ENCODE data around the gene TAX1BP3. TPM values are rescaled to one million over a fixed set of nuclear protein-coding genes. Genes with fewer than 3 reads are reported as not detected.

TAX1BP3 gene
- total and polyA plus RNA-seq, 8 donors: 52.7 to 267 (median 120) TPM

DNA sequence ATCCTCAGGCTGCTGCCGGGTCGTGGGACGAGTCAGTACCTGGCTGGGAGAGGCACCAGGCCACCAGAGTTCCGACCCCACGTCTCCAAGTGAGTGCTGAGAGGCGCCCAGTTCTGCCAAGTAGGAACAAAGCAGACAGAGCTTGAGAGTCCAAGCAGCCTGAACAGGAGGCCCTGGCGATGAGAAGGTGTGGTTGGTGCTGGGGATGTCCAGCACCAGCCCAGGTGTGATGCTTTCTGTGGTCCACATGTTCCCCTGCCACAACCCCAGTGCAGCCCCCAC lies 10.8 kb downstream of the TAX1BP3 start:
- Histone ChIP-seq H3K4me3 (no peak overlapping the region), H3K27me3 (no peaks in the 10 kb centered on the region), H3K4me1 (peaks cover 26 to 51% (median 30%) of the 10 kb centered on the region in 4 donors), H3K27ac (no peak overlapping the region), H3K9me3 (no peaks in the 10 kb centered on the region), H3K36me3 (peaks cover 5 to 55% (median 41%) of the 10 kb centered on the region in 4 donors)
- intact Hi-C loops (cut with DNase I; ENCODE audit: low total_unique reads): no loop called here
- WGBS, 5 donors: 73 to 94% (median 79%) methylated on average over 3 to 7 of the region's 7 CpGs
- DNase-seq: no peak
- no peak for TF ChIP-seq EP300 (IDR thresholded peaks at IDR 0.05)
- no peak for TF ChIP-seq POLR2A (IDR thresholded peaks at IDR 0.05)
- TF ChIP-seq POLR2AphosphoS5 (IDR thresholded peaks at IDR 0.05): no peak
- TF ChIP-seq, protein P1, sequence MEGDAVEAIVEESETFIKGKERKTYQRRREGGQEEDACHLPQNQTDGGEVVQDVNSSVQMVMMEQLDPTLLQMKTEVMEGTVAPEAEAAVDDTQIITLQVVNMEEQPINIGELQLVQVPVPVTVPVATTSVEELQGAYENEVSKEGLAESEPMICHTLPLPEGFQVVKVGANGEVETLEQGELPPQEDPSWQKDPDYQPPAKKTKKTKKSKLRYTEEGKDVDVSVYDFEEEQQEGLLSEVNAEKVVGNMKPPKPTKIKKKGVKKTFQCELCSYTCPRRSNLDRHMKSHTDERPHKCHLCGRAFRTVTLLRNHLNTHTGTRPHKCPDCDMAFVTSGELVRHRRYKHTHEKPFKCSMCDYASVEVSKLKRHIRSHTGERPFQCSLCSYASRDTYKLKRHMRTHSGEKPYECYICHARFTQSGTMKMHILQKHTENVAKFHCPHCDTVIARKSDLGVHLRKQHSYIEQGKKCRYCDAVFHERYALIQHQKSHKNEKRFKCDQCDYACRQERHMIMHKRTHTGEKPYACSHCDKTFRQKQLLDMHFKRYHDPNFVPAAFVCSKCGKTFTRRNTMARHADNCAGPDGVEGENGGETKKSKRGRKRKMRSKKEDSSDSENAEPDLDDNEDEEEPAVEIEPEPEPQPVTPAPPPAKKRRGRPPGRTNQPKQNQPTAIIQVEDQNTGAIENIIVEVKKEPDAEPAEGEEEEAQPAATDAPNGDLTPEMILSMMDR (IDR thresholded peaks at IDR 0.05): no peak

DNA sequence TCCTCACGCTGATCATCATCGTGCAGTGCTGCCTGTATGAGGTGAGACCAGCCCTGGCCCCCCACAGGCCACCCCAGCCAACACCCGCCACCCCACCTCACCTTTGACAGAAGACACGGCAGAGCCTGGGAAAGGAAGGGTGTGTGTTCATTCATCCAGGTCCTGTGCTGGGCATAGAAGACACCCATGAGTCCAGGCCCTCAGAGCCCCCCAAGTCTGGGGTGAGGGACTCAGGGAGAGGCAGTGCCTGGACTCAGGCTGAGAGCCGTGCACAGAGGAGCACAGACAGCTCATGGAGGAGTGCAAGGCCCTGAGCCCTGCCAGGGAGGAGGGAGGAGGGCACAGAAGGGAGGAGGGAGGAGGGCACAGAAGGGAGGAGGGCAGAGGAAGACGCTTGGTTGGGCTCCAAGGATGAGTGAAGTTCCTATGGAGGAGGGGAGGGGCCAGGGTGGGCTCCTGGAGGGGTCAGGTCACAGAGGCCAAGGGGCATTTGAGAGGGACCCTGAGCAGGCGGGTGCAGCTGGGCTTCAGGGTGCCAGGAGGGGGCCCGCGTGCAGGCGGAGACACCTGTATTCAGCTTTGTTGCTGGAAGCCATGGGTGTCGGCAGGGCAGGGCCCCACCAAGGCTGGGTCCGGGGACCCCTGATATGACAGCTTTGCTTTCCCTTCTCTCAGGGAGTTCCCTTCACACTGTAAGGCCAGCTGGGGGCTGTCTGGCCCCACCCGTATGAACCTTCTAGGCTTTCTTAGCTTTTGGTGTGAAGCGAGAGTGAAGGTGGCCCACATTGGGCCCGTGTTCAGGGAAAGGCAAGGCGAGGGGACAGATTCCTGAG lies 11.4 kb downstream of the TAX1BP3 start:
- H3K9me3 ChIP-seq: no peaks in the 10 kb centered on the region
- H3K27ac ChIP-seq: no peak overlapping the region
- intact Hi-C loops (cut with DNase I; ENCODE audit: low total_unique reads): no loop called here
- DNase-seq: no peak
- H3K27me3 ChIP-seq: no peaks in the 10 kb centered on the region
- peaks cover 25 to 46% (median 30%) of the 10 kb centered on the region in 4 donors for H3K4me1 ChIP-seq
- peaks cover 3 to 50% (median 37%) of the 10 kb centered on the region in 4 donors for H3K36me3 ChIP-seq
- 78 to 87% (median 85%) methylated on average over 10 to 16 of the region's 16 CpGs for WGBS, 5 donors
- no peak for TF ChIP-seq POLR2A (IDR thresholded peaks at IDR 0.05)
- no peak for TF ChIP-seq EP300 (IDR thresholded peaks at IDR 0.05)
- no peak for TF ChIP-seq POLR2AphosphoS5 (IDR thresholded peaks at IDR 0.05)
- TF ChIP-seq, protein P1 (IDR thresholded peaks at IDR 0.05): no peak
- no peak overlapping the region for H3K4me3 ChIP-seq

DNA sequence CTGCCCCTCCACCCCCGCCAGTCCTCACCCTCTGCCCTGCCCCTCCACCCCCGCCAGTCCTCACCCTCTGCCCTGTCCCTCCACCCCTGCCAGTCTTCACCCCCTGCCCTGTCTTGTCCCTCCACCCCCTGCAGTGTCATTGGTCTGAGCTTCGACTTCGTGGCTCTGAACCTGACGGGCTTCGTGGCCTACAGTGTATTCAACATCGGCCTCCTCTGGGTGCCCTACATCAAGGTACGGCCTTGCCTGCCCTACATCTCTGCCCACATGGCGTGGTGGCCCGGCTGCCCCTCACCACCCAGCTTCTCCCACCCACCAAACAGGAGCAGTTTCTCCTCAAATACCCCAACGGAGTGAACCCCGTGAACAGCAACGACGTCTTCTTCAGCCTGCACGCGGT lies 12.0 kb downstream of the TAX1BP3 start:
- intact Hi-C loops (cut with DNase I; ENCODE audit: low total_unique reads): no loop called here

DNA sequence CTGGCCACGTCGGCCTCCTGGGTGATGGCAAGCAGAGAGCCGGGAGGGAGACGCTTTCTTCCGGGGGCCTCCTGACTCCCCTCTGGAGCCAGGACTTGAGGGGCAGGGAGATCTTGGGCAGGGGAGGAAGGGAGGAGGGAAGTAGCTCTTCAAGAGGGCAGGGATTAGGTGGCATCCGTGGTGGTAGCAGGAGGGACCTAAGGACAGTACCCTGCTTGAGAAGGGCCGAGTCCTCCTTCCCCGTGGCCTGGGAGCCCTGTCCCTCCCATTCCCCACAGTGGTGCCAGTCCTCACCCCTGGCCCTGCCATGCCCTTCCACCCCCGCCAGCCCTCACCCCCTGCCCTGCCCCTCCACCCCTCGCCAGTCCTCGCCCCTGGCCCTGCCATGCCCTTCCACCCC lies 12.6 kb downstream of the TAX1BP3 start:
- H3K27ac ChIP-seq: no peak overlapping the region
- WGBS, 5 donors: 84 to 100% (median 89%) methylated on average over 1 to 11 of the region's 11 CpGs
- peaks cover 20 to 34% (median 28%) of the 10 kb centered on the region in 4 donors for H3K4me1 ChIP-seq
- intact Hi-C loops (cut with DNase I; ENCODE audit: low total_unique reads): no loop called here
- no peak overlapping the region for H3K4me3 ChIP-seq
- no peaks in the 10 kb centered on the region for H3K9me3 ChIP-seq
- TF ChIP-seq POLR2A (IDR thresholded peaks at IDR 0.05) (no peak), POLR2AphosphoS5 (IDR thresholded peaks at IDR 0.05) (no peak), EP300 (IDR thresholded peaks at IDR 0.05) (no peak)
- TF ChIP-seq, protein P1 (IDR thresholded peaks at IDR 0.05): no peak
- H3K27me3 ChIP-seq: no peaks in the 10 kb centered on the region
- H3K36me3 ChIP-seq: peaks cover 3 to 46% (median 38%) of the 10 kb centered on the region in 4 donors
- no peak for DNase-seq

More for the DNA sequence above, 12.0 kb downstream of the TAX1BP3 start:
- no peak for DNase-seq
- no peaks in the 10 kb centered on the region for H3K9me3 ChIP-seq
- TF ChIP-seq EP300 (IDR thresholded peaks at IDR 0.05): no peak
- TF ChIP-seq POLR2A (IDR thresholded peaks at IDR 0.05): no peak
- no peak for TF ChIP-seq POLR2AphosphoS5 (IDR thresholded peaks at IDR 0.05)
- TF ChIP-seq, protein P1 (IDR thresholded peaks at IDR 0.05): no peak
- H3K4me1 ChIP-seq: peaks cover 25 to 40% (median 30%) of the 10 kb centered on the region in 4 donors
- WGBS, 5 donors: 83 to 91% (median 90%) methylated on average over 14 to 16 of the region's 16 CpGs
- H3K27ac ChIP-seq: no peak overlapping the region
- peaks cover 3 to 46% (median 34%) of the 10 kb centered on the region in 4 donors for H3K36me3 ChIP-seq
- no peak overlapping the region for H3K4me3 ChIP-seq
- no peaks in the 10 kb centered on the region for H3K27me3 ChIP-seq

Measured in stomach (tissue), 9 donors.